Measurements from ENCODE around the gene TNK1.

TNK1 gene

DNA sequence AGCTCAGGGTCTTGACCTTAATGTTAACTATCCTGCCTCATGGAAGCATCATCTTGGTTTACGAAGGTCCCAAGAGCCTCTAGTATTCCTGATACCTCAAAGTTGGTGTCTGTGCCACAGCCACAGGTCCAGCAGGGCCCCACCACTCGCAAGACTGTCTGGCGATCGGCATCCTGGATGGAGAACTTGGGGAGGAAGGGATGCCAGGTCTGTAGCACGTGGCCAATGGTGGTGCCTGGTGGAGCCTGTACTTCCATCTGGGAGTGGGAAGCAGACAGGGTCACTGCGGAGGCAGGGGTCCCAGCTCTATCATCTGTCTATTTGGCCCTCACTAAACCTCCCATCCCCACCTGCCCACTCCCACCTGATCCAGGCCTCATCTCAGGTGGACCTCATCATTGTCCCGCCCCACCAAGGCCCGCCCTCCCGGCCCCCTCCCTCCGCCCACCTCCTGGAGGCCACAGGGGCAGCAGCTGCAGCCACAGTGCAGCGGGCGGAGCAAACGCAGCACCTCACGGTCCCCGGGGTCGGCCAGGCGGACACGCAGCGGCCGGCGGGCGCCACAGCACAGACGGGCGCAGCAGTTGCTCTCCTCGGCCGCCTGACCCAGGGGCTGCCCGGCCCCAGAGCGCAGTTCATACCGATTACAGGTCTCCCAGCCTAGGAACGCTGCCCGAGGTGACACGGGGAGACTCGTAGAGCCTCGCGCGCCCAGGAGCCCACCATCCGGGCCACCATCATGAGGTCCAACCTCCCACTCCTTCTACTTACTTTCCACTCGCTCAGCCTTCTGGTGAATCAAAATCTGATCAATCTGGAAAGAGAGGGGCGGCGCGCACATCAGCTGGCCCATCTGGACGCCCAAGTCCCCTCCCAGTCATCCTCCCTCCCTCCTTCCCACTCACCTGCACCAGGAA is 12.1 kb downstream of the TNK1 start:
- DNase-seq, result no peak

DNA sequence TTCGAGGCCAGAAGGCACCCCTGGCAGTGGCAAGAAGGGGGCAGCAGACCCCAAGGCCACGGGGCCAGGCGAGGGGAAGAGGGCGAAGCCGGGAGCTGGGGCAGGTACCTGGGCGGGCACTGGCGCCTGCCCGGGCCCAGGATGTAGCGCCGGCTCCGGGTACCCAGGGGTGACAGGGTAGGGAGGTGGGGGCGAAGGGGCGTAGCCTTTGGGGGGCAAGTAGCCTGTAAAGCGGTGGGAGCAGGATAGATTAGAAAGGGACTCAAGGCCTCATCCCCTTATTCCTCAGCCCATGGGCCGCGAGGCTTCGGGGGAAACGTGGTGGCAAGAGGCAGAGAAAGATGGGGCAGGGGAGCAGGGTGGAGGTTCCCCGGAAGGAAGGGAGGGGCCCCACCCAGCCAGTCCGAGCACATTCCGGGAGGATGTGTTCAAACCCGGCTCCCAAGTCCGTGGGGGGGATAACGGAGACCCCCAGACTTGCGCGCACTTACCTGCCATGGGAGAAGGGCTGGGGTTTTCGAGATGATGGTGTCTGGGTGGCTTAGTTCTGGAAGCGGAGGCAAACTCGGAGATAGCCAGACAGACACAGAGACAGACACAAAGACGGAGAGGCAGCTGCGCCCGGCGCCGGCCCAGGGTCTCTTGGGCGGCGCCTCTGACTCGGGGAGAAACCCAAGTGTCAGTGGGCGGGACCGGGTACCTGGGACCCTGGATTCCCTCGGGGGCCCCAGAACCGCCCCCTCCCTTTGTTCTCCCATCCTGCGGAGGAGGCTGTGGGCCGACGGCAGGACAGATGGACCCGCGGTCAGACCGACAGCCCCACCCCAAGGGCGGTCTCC is 12.9 kb downstream of the TNK1 start:
- DNase-seq, result peak; percentile 71

DNA sequence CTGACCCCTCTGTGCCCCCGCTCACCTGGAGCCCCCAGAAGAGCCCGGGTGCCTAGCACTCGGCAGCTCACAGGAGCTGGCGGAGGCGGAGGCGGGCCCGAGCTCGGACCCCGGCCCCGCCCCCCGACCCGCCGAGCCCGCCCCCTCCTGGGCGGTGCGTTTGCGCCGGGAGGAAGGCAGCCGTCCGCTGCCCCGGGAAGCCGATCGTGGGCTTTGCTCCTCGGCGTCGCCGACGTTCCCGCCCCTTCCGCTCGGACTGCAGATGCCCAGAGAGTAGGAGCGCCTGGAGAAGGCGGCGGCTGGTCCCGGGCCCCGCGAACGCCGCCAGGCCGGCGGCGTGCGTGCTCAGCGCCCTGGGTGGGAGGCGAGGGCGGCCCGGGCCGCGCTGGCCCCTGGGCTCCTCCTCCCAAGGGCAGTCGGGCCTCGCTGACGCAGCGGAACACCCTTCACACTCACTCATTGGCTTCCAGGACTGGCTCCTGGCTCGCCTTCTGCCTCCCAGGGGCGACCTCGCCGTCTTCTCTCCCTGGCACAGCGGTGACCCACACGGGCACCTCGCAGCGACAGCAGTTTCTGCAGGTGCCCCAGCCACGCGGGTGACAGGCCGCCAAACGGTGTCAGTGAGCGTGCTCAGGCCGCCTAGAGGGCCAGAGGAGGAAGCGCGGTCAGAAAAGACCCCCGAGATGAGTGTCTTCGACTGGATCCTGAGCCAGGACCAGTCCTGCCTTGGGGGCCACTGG is 13.7 kb downstream of the TNK1 start, which contains the start of gene PLSCR3:
Gene PLSCR3, minus strand, starts transcription at position 74 of the 740 bp plus-strand sequence. CDS start 415 bp downstream, outside the sequence.
- peak; percentile 77 for DNase-seq

DNA sequence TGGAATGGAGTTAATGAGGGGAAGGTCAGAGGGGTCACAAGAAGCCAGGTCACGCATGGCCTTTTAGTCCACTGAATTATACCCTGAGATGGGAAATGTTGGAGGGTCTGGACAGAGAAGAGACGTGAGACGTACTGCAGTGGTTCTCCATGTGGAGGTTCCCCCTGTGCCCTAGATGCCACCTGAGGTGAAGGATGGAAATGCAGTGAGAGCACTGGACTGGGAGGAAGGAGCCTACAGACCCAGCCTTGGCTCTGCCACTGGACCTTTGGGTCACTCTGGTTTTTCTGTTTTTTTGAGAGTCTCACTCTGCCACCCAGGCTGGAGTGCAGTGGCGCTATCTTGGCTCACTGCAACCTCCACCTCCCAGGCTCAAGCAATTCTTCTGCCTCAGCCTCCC is 15.3 kb downstream of the TNK1 start:
- no peak for DNase-seq

DNA sequence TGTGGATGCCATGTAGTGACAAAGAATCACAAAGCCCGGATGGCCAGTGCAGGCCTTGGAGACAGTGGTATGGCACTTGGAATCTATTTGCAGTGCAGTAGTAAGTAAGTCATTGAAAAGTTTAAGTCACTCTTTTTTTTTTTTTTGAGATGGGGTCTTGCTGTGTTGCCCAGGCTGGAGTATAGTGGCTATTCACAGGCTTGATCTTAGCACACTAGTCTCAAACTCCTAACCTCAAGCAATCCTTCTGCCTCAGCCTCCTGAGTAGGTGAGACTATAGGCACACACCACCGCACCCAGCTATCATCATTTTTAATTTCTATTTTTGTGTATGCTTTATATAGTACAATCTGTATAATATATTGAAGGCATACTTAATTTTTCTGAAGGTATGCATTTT is 17.7 kb downstream of the TNK1 start:
- DNase-seq, result no peak

DNA sequence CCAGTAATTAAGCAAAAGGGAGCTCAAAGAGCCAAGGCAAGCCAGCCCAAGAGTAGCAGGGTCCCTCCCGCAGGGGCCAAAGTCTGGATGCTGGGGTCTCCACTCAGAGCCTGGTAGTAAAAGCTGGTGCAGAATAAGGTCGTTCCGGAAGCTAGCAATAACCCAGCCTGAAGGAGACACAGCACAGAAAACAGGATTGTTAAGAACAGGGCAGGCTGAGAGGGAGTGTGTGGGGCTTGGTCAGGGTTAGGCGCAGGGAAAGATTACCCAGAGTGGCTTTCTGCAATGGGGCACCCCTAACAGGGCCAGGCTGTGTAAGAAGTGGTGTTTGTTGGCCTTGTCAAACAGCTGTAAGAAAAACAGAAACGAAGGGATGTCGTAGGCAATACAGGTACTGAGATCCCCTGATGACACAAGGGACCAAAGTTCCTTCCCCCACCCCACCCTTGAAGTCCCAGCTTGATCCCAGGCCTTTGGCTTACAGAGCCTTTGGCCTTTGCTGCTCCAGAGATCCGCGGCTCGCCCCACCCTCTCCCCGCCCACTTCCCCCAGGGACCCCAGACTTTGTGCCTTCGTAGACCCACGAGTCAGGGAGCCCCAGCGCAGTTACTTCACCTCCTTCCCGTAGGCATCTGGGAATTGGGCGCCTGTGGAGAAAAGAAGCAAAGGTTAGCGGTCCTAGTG is 22.3 kb downstream of the TNK1 start:
- no peak for DNase-seq

DNA sequence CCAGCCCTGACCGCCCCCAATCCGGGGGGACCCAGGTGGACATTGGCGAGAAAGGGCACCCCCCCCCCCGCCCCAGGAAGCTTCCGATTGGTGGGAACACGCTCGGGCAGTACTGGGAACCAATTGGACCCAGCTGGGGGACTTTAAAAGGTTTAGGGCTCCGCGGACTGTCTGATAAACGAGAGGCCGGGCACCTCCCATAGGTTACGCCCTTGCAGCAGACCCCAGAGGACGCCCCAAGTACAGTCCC is 22.8 kb downstream of the TNK1 start:
- DNase-seq, result no peak

DNA sequence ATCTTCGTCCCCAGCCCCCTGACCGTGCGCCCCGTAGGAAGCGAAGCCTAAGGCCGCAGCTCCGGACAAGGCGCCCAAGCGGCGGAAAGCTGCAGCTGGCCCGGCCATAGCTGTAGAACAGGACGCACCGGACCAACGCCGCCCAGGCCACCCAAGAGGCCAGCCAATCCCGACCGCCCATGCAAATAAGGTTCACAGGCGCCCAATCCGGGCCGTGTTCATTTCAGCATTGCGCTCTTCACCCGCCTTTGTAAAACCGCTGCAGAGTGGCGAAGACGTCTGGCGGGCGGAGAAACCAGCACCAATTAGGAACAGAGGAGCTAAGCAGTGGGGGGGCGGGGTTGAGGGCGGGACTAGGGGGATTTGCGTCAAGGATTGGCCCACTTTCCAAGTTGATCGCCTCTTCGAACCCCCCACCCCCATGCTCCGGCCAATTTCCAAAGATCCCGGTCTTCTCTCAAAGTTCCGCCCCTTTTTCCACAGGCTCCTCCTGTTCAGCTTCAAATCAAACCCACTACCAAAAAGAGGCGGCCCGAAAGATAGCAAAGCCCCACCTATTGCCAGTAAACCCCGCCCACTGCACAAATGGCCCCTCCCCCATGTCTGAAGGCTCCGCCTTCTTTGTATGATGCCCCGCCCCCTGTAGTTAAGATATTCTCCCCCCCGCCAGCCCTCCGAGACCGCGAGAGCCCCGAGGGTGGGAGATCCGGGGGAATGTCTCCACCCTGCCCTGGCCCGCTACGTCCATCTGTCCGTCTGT is 23.3 kb downstream of the TNK1 start, which contains the start of gene TMEM256:
Gene TMEM256, minus strand, starts transcription at position 121 of the 760 bp plus-strand sequence. Its CDS starts 13 bp downstream, at position 108.
- peak; percentile 93 for DNase-seq

DNA sequence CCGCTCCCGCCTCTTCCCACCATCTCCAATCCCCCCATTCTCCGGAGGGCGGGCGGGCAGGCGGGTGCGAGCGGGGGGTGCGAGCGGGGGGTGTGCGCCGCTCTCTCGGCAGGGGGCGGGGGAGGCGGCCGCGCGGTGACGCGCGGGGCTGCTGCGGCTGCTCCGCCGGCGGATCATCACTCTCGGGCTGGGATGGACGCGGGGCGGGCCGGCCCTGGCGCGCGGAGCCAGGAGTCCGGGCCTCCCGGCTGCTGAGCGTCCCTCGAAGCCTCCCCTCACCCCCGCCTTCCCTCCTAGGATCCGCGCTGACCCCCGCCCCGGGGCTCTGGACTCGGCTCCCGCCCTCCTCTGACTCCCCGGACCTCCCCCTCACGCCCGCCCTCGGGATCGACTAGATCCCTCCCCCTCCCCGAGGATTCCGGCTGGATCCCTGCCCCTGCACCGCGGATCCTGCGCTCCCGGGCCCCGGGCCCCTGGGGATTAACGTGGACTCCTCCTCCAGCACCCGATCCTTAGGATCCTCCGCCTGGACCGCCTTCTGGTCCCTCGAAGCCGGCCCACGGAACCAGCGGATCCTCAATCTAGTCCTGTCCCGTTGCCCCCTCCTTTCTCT is 24.0 kb downstream of the TNK1 start:
- DNase-seq, result no peak

DNA sequence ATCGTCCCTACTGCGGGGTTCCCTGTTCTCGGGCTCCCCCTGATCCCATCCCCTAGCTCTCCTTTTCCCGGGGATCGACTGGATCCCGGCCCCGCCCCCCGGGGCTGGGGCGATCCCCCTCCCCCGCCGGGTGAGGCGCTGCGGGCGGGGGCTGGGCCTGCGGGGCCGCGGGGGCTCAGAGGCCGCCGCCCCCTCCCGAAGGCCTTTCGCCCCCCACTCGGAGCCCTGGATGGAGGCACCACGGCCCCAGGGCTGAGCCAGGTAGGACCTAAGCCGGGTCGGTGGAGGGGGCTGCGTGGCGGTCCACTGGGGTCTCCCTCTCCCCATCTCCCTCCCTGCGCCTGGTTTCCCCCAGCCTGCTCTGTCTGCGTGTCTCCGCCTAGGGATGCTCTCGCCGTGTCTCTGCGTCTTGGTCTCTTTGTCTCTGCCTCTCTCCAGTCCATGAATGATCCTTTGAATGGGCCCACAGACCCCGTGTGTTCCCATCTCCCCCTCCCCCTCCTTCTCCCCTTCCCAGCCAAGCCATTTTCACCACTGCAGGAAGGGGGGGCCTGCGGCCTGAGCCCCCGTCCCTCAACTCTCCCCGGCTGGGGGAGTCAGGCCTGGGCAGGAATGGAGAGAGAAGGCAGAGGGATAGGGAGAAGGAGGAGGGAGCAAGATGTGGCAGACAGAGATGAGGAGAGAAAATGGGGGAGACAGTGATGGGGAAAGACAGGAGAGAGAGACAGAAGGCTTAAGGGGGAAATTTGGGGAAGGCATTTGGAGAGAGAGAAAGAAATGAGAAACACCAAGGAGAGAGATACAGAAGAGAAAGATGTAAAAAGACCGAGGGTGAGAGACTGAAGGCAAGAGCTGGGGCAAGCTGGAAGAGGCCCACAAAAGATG is 24.7 kb downstream of the TNK1 start:
- DNase-seq, result no peak

DNA sequence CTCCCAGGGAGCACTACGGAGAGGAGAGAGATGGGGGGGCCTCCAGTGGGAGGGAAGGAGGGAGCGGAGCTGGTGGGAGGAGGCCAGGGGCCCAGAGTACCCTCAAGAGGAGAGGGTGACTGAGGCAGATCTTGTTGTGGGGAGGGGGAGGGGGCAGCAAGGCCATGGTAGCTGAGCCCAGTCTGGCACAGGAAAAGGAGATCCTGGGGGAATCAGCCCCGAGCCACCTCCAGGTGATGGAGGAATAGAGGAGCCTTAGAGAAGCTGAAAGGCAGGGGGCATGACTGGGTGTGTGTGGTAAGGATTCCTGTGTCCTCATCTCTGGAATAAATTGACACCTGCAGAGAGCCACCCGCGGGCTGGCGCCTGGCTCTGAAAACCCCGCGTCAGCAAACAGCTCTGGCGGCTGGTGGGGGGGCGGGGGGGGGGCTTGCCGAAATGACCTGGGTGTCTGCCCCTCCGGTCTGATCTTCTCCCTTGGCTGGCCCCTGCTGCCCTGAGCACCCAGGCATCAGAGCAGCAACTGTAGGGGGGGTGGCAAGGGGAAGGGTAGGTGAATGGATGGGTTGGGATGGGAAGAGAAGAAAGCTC is 25.4 kb downstream of the TNK1 start:
- DNase-seq, result no peak

DNA sequence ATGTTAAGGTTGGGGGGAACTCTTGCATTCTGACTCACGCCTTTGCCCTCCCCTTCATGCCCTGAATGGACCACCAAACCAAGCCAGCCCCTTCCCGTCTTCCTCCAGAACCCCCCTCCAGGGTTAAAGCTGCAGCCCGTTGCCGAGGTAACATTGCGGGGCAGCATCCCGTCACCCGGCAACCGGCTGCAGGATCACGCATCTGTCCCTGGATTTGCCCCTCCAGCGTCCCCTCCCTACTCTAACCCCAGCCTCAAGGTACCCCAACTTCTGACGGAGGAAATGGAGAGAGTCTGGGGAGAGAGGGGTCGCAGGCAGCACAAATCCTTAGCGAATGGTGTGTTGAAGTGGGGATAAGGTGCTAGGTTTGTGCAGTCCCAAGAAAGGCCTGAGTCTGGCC is 26.2 kb downstream of the TNK1 start:
- no peak for DNase-seq

DNA sequence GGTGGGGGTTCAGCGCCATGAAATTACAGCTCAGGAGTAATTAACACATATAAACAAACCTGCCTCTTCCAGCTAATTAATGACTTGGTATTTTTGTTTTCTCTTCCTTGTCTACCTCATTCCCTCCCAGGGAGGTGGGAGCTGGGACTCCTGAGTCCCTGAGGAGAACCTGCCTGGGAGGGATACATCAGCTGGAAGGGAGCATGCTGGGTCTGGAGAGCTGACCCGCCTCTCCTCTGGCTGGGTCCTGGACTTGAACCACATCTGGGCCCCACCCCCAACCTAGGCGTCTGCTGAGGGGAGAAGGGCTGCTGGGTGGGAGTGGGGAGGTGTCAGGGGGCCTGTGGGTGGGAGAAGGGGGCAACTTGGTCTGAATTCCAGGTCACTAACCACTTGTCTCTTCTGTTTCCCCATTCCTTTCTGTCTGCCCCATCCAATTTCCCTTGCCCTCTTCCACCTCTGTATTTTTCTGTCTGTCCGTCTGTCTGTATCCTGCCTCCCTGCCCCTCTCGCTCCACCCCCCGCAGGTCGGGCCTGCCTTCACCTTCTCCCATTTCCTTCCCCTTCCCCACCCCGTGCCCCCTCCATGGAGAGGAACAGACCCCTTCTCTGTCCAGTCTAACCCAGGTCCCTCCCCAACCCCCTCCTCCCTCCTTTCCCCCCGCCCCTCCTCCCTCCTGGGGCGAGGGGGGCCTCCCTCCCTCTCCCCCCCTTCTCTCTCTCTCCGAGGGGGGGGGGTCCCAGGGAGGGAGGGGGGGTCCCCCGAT is 26.8 kb downstream of the TNK1 start, which contains the start of gene NLGN2:
Gene NLGN2, plus strand, starts transcription at position 361 of the 767 bp plus-strand sequence. CDS start 411 bp downstream, outside the sequence.
- DNase-seq, result no peak

DNA sequence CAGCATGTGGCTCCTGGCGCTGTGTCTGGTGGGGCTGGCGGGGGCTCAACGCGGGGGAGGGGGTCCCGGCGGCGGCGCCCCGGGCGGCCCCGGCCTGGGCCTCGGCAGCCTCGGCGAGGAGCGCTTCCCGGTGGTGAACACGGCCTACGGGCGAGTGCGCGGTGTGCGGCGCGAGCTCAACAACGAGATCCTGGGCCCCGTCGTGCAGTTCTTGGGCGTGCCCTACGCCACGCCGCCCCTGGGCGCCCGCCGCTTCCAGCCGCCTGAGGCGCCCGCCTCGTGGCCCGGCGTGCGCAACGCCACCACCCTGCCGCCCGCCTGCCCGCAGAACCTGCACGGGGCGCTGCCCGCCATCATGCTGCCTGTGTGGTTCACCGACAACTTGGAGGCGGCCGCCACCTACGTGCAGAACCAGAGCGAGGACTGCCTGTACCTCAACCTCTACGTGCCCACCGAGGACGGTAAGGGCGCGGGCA is 27.4 kb downstream of the TNK1 start:
- peak; percentile 26 for DNase-seq

DNA sequence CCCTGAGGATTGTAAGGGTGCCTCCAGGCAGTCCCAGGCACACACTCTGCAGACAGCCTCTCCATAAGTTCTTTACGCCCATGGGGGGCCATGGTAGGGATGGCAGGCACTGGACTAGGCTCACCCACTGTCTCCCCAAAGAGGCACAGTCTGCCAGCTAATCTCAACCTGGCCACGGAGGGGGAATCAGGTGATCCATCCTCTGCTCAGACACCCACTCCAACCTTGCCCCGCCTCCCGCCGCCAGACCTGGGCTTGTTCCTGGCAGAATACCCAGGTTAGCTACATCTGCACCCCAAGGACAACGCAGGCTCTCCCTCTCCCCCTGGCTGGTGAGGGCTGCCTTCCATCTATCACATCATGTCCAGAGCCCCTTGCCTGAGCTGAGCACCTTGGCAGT is 28.0 kb downstream of the TNK1 start:
- DNase-seq, result no peak

DNA sequence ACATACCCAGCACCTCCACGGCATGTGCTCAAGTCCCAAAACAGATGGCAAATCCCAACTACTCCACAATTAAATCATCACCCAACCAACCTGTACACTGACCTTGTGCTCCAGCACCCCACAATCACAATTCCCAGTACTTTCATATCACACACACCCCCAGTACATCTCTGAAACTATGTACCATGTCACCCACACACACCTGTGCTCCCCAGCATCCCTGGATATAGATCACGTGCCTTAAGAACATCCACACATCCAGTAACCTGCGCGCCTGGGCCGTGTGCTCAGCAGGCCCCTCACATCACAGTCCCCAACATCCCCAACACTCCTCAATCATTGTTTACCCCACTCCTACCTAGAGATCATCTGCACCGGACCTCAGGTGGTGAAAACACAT is 28.8 kb downstream of the TNK1 start:
- no peak for DNase-seq

DNA sequence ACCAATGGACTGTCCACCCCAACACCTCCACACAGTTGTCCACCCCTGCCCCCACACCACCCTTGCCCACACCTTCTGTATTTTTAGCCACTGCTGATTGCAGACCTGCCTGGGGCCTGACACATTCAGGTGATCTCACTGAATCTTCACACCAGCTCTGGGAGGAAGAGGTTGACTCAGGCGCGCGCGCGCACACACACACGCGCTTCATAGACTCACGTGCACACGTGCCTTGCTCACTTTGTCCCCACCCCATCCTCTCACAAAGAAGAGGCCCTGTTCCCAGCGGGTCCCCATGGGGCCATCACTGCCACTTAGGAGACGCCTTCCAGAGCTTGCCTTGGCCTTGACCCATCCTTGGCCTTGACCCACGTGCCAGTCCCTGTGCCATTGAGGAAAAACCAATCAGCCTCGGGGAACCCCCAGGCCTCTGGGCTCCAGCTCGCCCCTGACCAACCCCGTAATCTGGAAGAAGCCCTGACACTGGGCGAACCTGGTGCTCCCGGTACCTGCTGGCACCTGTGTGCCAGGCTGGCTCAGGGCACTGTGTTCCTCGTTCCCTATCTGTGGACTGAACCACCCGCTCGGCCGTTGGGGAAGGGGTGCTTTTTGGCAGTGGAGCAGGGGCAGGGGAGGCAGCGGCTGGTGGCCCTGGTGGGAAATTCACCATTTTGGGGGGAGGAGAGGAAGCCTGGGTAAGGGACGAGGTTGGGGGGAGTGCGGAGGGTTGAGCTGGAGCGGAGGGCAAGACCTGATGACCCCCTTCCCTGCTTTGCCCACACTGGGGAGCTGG is 29.9 kb downstream of the TNK1 start:
- no peak for DNase-seq

DNA sequence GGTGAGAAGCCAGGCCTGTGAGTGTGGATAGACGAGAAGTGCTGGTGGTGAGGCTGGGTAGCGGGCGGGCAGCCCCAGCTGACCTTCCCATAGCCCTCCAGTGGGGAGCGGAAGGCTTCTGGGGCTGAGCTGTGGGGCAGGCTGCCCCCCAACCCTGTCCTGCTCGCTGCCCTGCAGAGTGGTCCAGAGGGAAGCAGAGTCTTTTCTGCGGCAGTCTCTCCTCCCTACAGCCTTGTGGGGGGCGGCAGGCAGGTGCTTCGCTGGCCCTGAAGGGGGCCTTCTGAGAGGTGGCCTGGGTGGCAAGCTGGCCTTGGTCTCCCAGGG is 30.5 kb downstream of the TNK1 start:
- no peak for DNase-seq
